ENCODE data around the gene RABGAP1. TPM values are rescaled to one million over a fixed set of nuclear protein-coding genes. Genes with fewer than 3 reads are reported as not detected.
A peak's percentile ranks its signal among the peaks of the same experiment; 100 is the strongest.

The RABGAP1 gene
- total and polyA plus RNA-seq, 5 donors, result 15.2 to 56.7 (median 50.9) TPM

DNA sequence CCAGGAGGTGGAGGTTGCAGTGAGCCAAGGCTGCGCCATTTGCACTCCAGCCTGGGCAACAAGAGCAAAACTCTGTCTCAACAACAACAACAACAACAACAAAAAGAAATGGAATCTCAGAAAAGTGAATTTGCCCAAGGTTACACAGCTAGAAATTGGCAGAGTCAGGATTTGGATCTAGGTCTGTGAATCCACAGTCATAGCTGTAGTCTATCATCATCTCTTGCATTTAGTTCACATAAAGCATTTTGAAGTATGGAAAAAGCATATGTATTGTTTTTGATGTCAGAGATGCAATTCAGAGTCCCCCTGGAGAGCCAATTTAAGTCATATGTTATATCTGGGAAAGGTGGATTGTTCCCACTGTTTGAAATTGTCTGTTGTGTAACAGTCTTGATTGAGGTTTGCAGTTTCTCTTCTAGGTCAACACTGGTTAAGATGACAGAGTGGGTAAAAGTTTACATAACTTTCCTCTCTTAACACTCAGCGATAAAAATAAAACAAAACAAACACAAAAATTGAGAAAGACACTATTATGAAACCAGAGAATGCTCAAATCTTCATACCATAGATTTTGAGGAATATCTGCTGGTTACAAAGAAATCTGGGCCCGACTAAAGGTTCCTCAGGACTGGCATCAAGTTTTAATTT, 71.2 kb downstream of the RABGAP1 start:
- ATAC-seq (no peak), DNase-seq (no peak)
- Histone ChIP-seq H3K4me1 (ENCODE audit: control insufficient read depth, insufficient read depth, low read length) (peaks cover 1% of the 10 kb centered on the region), H3K27me3 (ENCODE audit: control insufficient read depth, insufficient read depth) (no peaks in the 10 kb centered on the region), H3K4me3 (ENCODE audit: low read length) (no peak overlapping the region), H3K9me3 (ENCODE audit: control insufficient read depth, low read length) (no peaks in the 10 kb centered on the region), H3K27ac (ENCODE audit: low read length) (no peak overlapping the region)
- intact Hi-C loops (cut with DNase I), result no loop called here
- WGBS, result 93% methylated on average over 3 of the region's 3 CpGs

DNA sequence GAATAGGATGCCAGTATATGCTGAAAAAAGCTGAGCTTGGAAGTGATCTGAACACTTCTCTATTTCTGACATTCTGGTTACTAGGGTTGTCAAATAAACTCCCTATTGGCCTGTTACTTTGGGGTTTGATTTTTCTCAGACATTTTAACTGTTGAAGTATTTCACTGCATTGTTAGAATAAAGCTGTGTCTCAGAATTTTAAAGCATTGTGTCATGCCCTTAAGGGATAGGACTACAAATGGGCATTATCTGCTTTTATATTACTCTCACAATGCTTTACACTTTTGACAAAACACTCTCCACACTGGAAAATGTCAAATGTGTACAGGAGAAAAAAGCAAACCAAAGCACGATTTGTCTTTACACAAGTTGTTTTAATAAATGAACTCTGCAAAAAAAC, 75.8 kb downstream of the RABGAP1 start:
- intact Hi-C loops (cut with DNase I), result no loop called here
- ATAC-seq, result no peak
- WGBS, result 87% methylated on average over 1 of the region's 1 CpG

DNA sequence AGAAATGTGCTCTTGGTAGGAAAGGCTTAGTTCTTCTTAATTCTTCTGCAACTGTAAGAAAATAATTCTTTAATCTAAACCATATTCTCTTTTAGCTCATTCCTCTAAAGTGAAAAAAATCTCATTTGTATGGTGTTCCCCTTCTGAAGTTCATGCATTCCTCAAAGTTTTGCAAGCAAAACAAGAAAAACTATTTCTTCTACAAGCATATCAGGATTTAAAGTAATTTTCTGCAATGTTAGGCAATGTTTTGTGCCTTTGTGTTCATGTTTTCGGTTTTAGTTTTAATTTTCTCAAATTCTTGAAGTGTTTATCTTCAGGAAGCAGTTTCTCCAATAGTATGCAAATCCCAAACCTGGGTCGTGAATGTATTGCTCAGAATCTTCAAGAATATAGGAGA, 80.0 kb downstream of the RABGAP1 start:
- ATAC-seq (no peak), DNase-seq (no peak)
- Histone ChIP-seq H3K27me3 (ENCODE audit: control insufficient read depth, insufficient read depth) (no peaks in the 10 kb centered on the region), H3K4me3 (ENCODE audit: low read length) (no peak overlapping the region), H3K27ac (ENCODE audit: low read length) (no peak overlapping the region), H3K4me1 (ENCODE audit: control insufficient read depth, insufficient read depth, low read length) (no peaks in the 10 kb centered on the region), H3K9me3 (ENCODE audit: control insufficient read depth, low read length) (no peaks in the 10 kb centered on the region)
- intact Hi-C loops (cut with DNase I), result no loop called here
- WGBS, result 82% methylated on average over 2 of the region's 2 CpGs

More for the DNA sequence above, 75.8 kb downstream of the RABGAP1 start:
- no peak for DNase-seq
- H3K9me3 ChIP-seq (ENCODE audit: control insufficient read depth, low read length), result no peaks in the 10 kb centered on the region
- no peaks in the 10 kb centered on the region for H3K27me3 ChIP-seq (ENCODE audit: control insufficient read depth, insufficient read depth)
- no peak overlapping the region for H3K4me3 ChIP-seq (ENCODE audit: low read length)
- H3K27ac ChIP-seq (ENCODE audit: low read length), result no peak overlapping the region
- no peaks in the 10 kb centered on the region for H3K4me1 ChIP-seq (ENCODE audit: control insufficient read depth, insufficient read depth, low read length)

DNA sequence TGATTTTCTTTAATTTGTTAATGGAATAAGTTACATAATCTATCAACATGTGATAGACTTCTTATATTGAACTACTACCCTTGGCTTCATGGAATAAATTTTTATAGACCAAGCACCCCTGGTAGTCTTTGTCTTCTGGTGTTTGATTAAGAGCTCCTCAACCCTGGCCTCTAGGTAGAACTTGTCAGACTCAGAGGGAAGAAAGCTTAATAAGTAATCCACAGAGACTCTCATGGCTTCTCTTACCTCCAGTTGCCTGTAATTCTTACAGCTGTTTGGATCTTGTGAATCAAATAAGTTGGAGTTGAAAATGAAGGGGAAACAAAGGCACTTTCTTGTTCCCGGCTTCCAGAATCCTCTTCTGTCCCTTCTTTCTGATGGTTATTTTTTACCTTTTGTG, 85.6 kb downstream of the RABGAP1 start:
- Histone ChIP-seq H3K27ac (ENCODE audit: low read length) (no peak overlapping the region), H3K4me1 (ENCODE audit: control insufficient read depth, insufficient read depth, low read length) (no peaks in the 10 kb centered on the region), H3K27me3 (ENCODE audit: control insufficient read depth, insufficient read depth) (no peaks in the 10 kb centered on the region), H3K4me3 (ENCODE audit: low read length) (no peak overlapping the region), H3K9me3 (ENCODE audit: control insufficient read depth, low read length) (no peaks in the 10 kb centered on the region)
- no peak for DNase-seq
- WGBS, result 94% methylated on average over 1 of the region's 1 CpG
- no peak for ATAC-seq
- intact Hi-C loops (cut with DNase I), result no loop called here

DNA sequence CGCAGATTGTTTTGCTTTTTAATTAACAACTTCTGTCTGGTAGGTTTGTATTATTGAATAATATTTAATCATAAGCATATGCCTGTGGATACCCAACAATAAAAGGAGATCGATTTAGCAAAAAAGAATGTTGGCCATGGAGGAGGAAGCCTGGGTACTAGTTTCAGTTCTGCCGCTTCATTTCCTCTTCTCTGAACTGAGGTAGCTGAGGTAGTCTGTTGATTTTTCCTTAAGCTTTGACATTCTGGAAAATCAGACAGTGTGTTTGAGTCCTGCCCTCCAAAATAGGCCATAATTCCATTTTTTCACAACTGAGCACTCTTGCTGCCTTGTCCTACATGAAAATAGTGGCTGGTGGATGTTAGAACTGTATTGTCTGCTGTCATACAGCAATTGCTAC, 86.7 kb downstream of the RABGAP1 start:
- Histone ChIP-seq H3K9me3 (ENCODE audit: control insufficient read depth, low read length) (no peaks in the 10 kb centered on the region), H3K27me3 (ENCODE audit: control insufficient read depth, insufficient read depth) (no peaks in the 10 kb centered on the region), H3K4me1 (ENCODE audit: control insufficient read depth, insufficient read depth, low read length) (no peaks in the 10 kb centered on the region), H3K27ac (ENCODE audit: low read length) (no peak overlapping the region), H3K4me3 (ENCODE audit: low read length) (no peak overlapping the region)
- WGBS, result 59% methylated on average over 3 of the region's 3 CpGs
- intact Hi-C loops (cut with DNase I), result no loop called here
- no peak for DNase-seq
- ATAC-seq, result no peak

DNA sequence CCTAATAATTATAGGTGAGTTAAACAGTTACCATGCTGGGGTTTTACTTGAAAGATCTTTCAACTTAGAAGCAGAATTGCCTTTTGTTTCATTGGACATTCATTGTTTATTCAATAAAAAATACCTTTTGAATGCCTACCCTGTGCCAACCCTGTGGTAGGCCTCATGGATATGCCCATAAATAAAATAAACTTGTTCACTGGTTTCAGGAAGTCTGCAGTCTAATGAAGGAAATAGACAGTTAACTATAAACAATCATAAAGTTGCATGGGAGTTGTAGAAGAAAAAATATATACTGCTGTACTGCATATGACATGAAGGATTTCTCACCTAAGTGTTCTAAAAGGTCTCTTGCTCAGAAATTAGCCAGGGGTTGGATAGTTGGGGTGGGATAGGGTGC, 87.3 kb downstream of the RABGAP1 start:
- no peak overlapping the region for H3K4me3 ChIP-seq (ENCODE audit: low read length)
- intact Hi-C loops (cut with DNase I), result no loop called here
- ATAC-seq (no peak), DNase-seq (no peak)
- no peaks in the 10 kb centered on the region for H3K27me3 ChIP-seq (ENCODE audit: control insufficient read depth, insufficient read depth)
- no peak overlapping the region for H3K27ac ChIP-seq (ENCODE audit: low read length)
- H3K4me1 ChIP-seq (ENCODE audit: control insufficient read depth, insufficient read depth, low read length), result no peaks in the 10 kb centered on the region
- H3K9me3 ChIP-seq (ENCODE audit: control insufficient read depth, low read length), result no peaks in the 10 kb centered on the region

DNA sequence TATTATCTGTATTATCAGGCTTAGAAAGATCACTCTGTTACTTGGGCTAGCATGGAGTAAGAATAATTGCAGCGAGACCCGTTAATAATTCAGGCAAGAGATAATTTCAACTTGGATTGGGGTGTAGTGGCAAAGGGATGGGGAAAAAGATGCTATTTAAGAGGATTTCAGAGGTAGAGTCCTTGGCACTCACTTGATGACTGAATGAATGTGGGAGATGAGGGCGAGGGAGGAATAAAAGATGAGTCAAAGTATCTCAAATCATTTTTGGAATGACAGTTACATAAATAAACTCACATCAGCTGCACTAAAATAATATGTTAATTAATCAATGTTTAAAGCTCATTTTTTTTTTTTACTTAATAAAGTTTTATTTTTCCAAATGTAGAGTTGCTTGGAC, 88.2 kb downstream of the RABGAP1 start:
- no peak for DNase-seq
- intact Hi-C loops (cut with DNase I), result no loop called here
- no peak overlapping the region for H3K27ac ChIP-seq (ENCODE audit: low read length)
- ATAC-seq, result no peak
- 98% methylated on average over 3 of the region's 3 CpGs for whole genome bisulfite sequencing
- no peaks in the 10 kb centered on the region for H3K9me3 ChIP-seq (ENCODE audit: control insufficient read depth, low read length)
- no peak overlapping the region for H3K4me3 ChIP-seq (ENCODE audit: low read length)
- H3K4me1 ChIP-seq (ENCODE audit: control insufficient read depth, insufficient read depth, low read length), result no peaks in the 10 kb centered on the region
- no peaks in the 10 kb centered on the region for H3K27me3 ChIP-seq (ENCODE audit: control insufficient read depth, insufficient read depth)

DNA sequence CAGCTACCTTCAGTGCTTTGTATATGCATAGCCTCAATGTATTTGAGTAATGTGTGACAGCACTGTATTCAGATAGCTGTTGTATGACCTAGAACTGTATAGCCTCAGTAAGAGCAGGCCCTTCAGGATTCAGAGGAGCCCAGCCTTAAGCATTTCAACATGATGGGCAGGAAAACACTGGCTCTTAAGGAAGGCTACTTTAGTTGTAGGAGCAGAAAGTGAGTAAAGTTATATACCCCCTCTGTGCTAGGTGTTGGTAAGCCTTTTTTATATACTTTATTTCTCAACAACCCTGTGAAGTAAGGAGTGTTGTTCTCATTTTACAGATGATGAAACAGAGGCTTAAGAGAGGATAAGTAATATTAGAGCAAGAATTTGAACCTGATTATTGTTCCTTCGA, 91.1 kb downstream of the RABGAP1 start:
- Histone ChIP-seq H3K4me1 (ENCODE audit: control insufficient read depth, insufficient read depth, low read length) (peaks cover 2% of the 10 kb centered on the region), H3K4me3 (ENCODE audit: low read length) (no peak overlapping the region), H3K27ac (ENCODE audit: low read length) (no peak overlapping the region), H3K9me3 (ENCODE audit: control insufficient read depth, low read length) (no peaks in the 10 kb centered on the region), H3K27me3 (ENCODE audit: control insufficient read depth, insufficient read depth) (no peaks in the 10 kb centered on the region)
- no peak for ATAC-seq
- no peak for DNase-seq
- WGBS, result 92% methylated on average over 1 of the region's 1 CpG
- intact Hi-C loops (cut with DNase I), result no loop called here

DNA sequence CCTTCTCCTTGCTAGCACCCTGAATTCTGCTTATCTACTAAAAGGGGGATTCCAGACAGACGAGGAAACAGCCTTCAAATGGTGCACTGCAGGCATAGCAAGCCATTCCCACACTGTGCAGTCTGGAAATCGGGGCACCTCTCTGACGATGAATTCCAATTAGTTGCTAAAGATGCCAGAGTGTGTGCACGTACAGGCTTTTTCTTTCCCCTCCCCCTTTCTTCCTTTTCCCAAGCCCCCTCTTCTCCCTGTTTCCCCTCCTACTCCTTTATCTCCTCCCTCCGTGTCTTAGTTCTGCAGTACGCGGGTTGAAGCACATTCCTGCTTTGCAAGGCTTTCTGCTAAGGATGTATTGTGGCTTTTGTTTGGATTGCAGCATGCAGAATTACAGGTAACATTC, 92.5 kb downstream of the RABGAP1 start, which contains the start of gene GPR21:
GPR21 (plus strand) TSS at position 316 of the 400 bp plus-strand sequence. CDS start 900 bp downstream, outside the sequence.
- DNase-seq, result no peak
- H3K4me1 ChIP-seq (ENCODE audit: control insufficient read depth, insufficient read depth, low read length), result peaks cover 2% of the 10 kb centered on the region
- 47% methylated on average over 7 of the region's 7 CpGs for WGBS
- H3K27ac ChIP-seq (ENCODE audit: low read length), result no peak within 1 kb of the TSS
- peak within 1 kb of the TSS; percentile 38 for H3K4me3 ChIP-seq (ENCODE audit: low read length)
- ATAC-seq, result peak in 1 of 2 donors; percentile 26
- intact Hi-C loops (cut with DNase I), result no loop called here
- no peaks in the 10 kb centered on the region for H3K27me3 ChIP-seq (ENCODE audit: control insufficient read depth, insufficient read depth)
- H3K9me3 ChIP-seq (ENCODE audit: control insufficient read depth, low read length), result no peaks in the 10 kb centered on the region

DNA sequence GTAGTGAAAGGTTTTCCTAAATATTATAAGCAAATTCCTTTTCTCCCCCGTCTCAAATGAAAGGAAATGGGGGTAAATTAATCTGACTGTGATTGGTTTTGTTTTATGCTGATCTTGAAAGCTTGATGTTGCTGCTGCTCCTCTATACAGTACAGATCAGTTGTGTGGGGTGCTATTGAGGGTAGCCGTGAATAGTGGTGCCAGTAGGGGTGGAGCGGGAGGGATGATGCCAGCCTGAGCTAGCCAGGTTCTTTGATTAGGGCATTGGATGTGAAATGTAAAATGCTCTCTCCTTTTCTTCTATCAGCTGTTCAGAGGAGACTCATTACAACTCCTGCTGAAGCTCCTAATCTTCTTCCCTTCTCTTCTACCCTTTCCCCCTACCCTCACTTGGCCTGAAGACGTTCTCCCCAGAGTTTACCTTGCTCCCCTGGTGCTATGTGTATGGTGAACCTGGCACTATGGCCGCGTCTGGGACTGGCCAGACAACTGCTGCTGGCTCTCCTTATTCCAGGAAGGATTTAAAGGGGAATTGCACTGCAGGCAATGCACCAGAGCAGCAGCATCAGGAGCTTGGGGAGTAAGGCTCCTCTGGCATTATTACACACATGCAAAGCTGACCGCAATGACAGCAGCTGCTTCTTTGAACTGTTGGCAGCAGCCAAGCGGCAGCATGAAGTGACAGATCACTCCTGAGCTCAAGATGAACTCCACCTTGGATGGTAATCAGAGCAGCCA, 93.2 kb downstream of the RABGAP1 start:
- Histone ChIP-seq H3K4me3 (ENCODE audit: low read length) (peak overlapping the region; percentile 38), H3K27me3 (ENCODE audit: control insufficient read depth, insufficient read depth) (no peaks in the 10 kb centered on the region), H3K9me3 (ENCODE audit: control insufficient read depth, low read length) (no peaks in the 10 kb centered on the region), H3K4me1 (ENCODE audit: control insufficient read depth, insufficient read depth, low read length) (peaks cover 2% of the 10 kb centered on the region), H3K27ac (ENCODE audit: low read length) (no peak overlapping the region)
- intact Hi-C loops (cut with DNase I), result no loop called here
- no peak for DNase-seq
- peak; percentile 42 to 53 for ATAC-seq
- 61% methylated on average over 8 of the region's 8 CpGs for WGBS

DNA sequence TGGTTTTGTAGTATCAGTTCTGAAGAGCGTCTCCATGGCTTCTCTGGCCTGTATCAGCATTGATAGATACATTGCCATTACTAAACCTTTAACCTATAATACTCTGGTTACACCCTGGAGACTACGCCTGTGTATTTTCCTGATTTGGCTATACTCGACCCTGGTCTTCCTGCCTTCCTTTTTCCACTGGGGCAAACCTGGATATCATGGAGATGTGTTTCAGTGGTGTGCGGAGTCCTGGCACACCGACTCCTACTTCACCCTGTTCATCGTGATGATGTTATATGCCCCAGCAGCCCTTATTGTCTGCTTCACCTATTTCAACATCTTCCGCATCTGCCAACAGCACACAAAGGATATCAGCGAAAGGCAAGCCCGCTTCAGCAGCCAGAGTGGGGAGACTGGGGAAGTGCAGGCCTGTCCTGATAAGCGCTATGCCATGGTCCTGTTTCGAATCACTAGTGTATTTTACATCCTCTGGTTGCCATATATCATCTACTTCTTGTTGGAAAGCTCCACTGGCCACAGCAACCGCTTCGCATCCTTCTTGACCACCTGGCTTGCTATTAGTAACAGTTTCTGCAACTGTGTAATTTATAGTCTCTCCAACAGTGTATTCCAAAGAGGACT, 94.2 kb downstream of the RABGAP1 start:
- H3K27me3 ChIP-seq (ENCODE audit: control insufficient read depth, insufficient read depth), result no peaks in the 10 kb centered on the region
- no peak overlapping the region for H3K27ac ChIP-seq (ENCODE audit: low read length)
- ATAC-seq (peak; percentile 34), DNase-seq (no peak)
- no peaks in the 10 kb centered on the region for H3K9me3 ChIP-seq (ENCODE audit: control insufficient read depth, low read length)
- WGBS, result 79% methylated on average over 13 of the region's 13 CpGs
- peaks cover 2% of the 10 kb centered on the region for H3K4me1 ChIP-seq (ENCODE audit: control insufficient read depth, insufficient read depth, low read length)
- intact Hi-C loops (cut with DNase I), result no loop called here
- H3K4me3 ChIP-seq (ENCODE audit: low read length), result peak overlapping the region; percentile 4
